CD14-positive monocyte (primary cell): ENCODE measurements around the gene RANBP17. TPM values are rescaled to one million over a fixed set of nuclear protein-coding genes. Genes with fewer than 3 reads are reported as not detected.

Experiments used
- DNase-seq, 3 donors: peaks; one replicate each; pipeline ENCODE4 v3.0.0-alpha.2; 2011 to 2022
- H2AFZ ChIP-seq: 2 replicates; pipeline ENCODE4 v1.6.0; 2012; ENCODE audit warnings: mild to moderate bottlenecking, low read depth, low read length, inconsistent platforms; ENCODE audit not compliant: insufficient read depth, poor library complexity, severe bottlenecking
- H3K27ac ChIP-seq, 2 donors: 1 replicate in 1 of 2; 2 replicates in 1 of 2; pipeline ENCODE4 v1.5.1; 2012 to 2013; ENCODE audit warnings: low read length in 2 of 2, control low read depth in 1 of 2, inconsistent platforms in 1 of 2, low read depth in 1 of 2, mild to moderate bottlenecking in 1 of 2
- H3K27me3 ChIP-seq, 2 donors: one replicate each; pipeline versions ENCODE4 v1.6.0 to v1.6.1; 2011 to 2013; ENCODE audit warnings: low read length in 2 of 2; ENCODE audit not compliant: control insufficient read depth in 2 of 2, insufficient read depth in 2 of 2
- H3K36me3 ChIP-seq, 2 donors: replicated peaks in 1 of 2; 1 replicate in 1 of 2; 2 replicates in 1 of 2; pipeline versions ENCODE4 v1.5.1 to v1.6.1; 2012 to 2013; ENCODE audit warnings: low read length in 2 of 2, control low read depth in 1 of 2, inconsistent platforms in 1 of 2, mild to moderate bottlenecking in 1 of 2; ENCODE audit not compliant: insufficient read depth in 2 of 2, control insufficient read depth in 1 of 2
- H3K4me1 ChIP-seq, 2 donors: 1 replicate in 1 of 2; 2 replicates in 1 of 2; pipeline versions ENCODE4 v1.5.1 to v1.6.1; 2012 to 2013; ENCODE audit warnings: low read length in 2 of 2, control low read depth in 1 of 2, inconsistent platforms in 1 of 2, mild to moderate bottlenecking in 1 of 2, moderate library complexity in 1 of 2; ENCODE audit not compliant: insufficient read depth in 2 of 2, control insufficient read depth in 1 of 2
- H3K4me2 ChIP-seq: replicated peaks from 2 replicates; pipeline ENCODE3; 2012; ENCODE audit warnings: low read length, moderate library complexity, mild to moderate bottlenecking; ENCODE audit not compliant: poor library complexity, severe bottlenecking; ENCODE audit errors: extremely low read depth
- H3K4me3 ChIP-seq, 3 experiments: fragments of 200-600 bp in 1 of 3; sonication (generic) in 1 of 3; replicated peaks in 1 of 3; 1 replicate in 2 of 3; 2 replicates in 1 of 3; pipeline ENCODE4 v1.5.1; 2011 to 2013; ENCODE audit warnings: low read length in 3 of 3, mild to moderate bottlenecking in 3 of 3, control low read depth in 2 of 3, low read depth in 2 of 3, inconsistent platforms in 1 of 3, moderate library complexity in 1 of 3
- H3K79me2 ChIP-seq: 2 replicates; pipeline ENCODE4 v1.6.0; 2012; ENCODE audit warnings: mild to moderate bottlenecking, control low read depth, inconsistent platforms, low read length, moderate library complexity; ENCODE audit not compliant: insufficient read depth
- H3K9ac ChIP-seq: 2 replicates; pipeline ENCODE4 v1.6.0; 2017; ENCODE audit warnings: low read length, mild to moderate bottlenecking; ENCODE audit not compliant: insufficient read depth, poor library complexity, severe bottlenecking
- H3K9me3 ChIP-seq, 2 donors: replicated peaks in 1 of 2; 1 replicate in 1 of 2; 2 replicates in 1 of 2; pipeline versions ENCODE4 v1.5.1 to v1.6.1; 2012 to 2013; ENCODE audit warnings: low read length in 2 of 2, control low read depth in 1 of 2; ENCODE audit not compliant: control insufficient read depth in 1 of 2, insufficient read depth in 1 of 2
- H4K20me1 ChIP-seq: 2 replicates; pipeline ENCODE4 v1.6.0; 2012; ENCODE audit warnings: mild to moderate bottlenecking, low read length, control low read depth, moderate library complexity; ENCODE audit not compliant: insufficient read depth
- H3K27ac Mint-ChIP-seq, 7 donors: one replicate each; pipeline ENCODE4 v1.8.0; 2020; ENCODE audit warnings: mild to moderate bottlenecking in 7 of 7, mixed read lengths in 7 of 7, moderate library complexity in 6 of 7, inconsistent platforms in 2 of 7
- H3K27me3 Mint-ChIP-seq, 3 donors: one replicate each; pipeline ENCODE4 v1.8.0; 2021 to 2022; ENCODE audit warnings: low read depth in 3 of 3, mild to moderate bottlenecking in 3 of 3, mixed read lengths in 3 of 3, moderate library complexity in 3 of 3, inconsistent platforms in 1 of 3
- H3K36me3 Mint-ChIP-seq, 2 donors: one replicate each; pipeline ENCODE4 v1.8.0; 2020; ENCODE audit warnings: mixed read lengths in 2 of 2, inconsistent platforms in 1 of 2, mild to moderate bottlenecking in 1 of 2
- H3K4me1 Mint-ChIP-seq: one replicate; pipeline ENCODE4 v1.8.0; 2020; ENCODE audit warnings: mild to moderate bottlenecking, mixed read lengths
- H3K4me3 Mint-ChIP-seq, 2 donors: one replicate each; pipeline ENCODE4 v1.8.0; 2020; ENCODE audit warnings: mild to moderate bottlenecking in 2 of 2, mixed read lengths in 2 of 2, moderate library complexity in 1 of 2
- H3K9me3 Mint-ChIP-seq, 7 donors: one replicate each; pipeline ENCODE4 v1.8.0; 2020 to 2022; ENCODE audit warnings: mixed read lengths in 7 of 7, mild to moderate bottlenecking in 6 of 7, moderate library complexity in 6 of 7, inconsistent platforms in 2 of 7
- WGBS: methylation state at CpG from one replicate; pipeline ENCODE4 v1.1.5; 2013; ENCODE audit warnings: missing lambda C conversion rate; ENCODE audit not compliant: insufficient coverage; 5-methylcytosine and 5-hydroxymethylcytosine counted together
- intact Hi-C, 2 donors: fragments of 100-400 bp; cut with micrococcal nuclease; formaldehyde crosslinking; loops; one replicate each; pipeline versions ENCODE4 v1.15.0 to v1.15.1; 2023
- polyA plus RNA-seq, 3 donors: library from polyadenylated mRNA; depleted of rRNA in 1 of 3; unstranded in 2 of 3; stranded (reverse) in 1 of 3; fragments of 300-500 nt in 2 of 3; fragments of >200 nt in 1 of 3; fragmentation: Illumina TruSeq in 2 of 3; gene quantifications; 1 replicate in 2 of 3; 2 replicates in 1 of 3; pipeline ENCODE4 v1.2.3, GENCODE V29; 2012 to 2021
- TF ChIP-seq, protein P1 (sequence below): fragments of 200-600 bp; IDR thresholded peaks from one replicate; pipeline ENCODE4 v1.8.0; 2022; ENCODE audit warnings: antibody characterized with exemption, mild to moderate bottlenecking

RANBP17 gene
- polyA plus RNA-seq, 3 donors, result 0.07 to 0.13 TPM; not detected in 1

DNA sequence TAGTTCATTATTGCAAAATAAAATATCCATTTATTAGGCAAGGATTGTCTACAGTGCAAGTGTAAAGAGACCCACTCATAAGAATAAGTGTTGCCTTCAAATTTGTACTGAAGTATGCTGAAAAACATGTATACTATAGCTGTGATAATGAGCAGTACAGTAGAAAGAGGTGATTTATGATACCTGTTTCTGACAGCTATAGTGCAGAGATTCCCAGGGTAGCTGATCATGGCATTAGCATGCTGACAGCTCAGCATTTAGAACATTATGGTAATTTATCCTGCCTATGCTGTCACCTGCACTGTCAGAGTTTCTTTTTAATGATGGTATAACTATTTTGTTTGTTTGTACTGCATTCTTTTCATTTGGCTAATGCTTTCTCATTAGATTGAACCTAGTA lies 269.7 kb downstream of the RANBP17 start:
- Histone ChIP-seq H4K20me1 (no peaks in the 10 kb centered on the region), H3K4me3 (no peak overlapping the region), H3K79me2 (no peaks in the 10 kb centered on the region), H3K9me3 (no peaks in the 10 kb centered on the region), H3K27me3 (no peaks in the 10 kb centered on the region), H3K4me1 (no peaks in the 10 kb centered on the region), H3K36me3 (no peaks in the 10 kb centered on the region), H3K9ac (no peak overlapping the region), H3K4me2 (no peak overlapping the region), H2AFZ (no peak overlapping the region), H3K27ac (no peak overlapping the region)
- no peak for DNase-seq
- intact Hi-C loops, result no loop called here
- TF ChIP-seq, protein P1, sequence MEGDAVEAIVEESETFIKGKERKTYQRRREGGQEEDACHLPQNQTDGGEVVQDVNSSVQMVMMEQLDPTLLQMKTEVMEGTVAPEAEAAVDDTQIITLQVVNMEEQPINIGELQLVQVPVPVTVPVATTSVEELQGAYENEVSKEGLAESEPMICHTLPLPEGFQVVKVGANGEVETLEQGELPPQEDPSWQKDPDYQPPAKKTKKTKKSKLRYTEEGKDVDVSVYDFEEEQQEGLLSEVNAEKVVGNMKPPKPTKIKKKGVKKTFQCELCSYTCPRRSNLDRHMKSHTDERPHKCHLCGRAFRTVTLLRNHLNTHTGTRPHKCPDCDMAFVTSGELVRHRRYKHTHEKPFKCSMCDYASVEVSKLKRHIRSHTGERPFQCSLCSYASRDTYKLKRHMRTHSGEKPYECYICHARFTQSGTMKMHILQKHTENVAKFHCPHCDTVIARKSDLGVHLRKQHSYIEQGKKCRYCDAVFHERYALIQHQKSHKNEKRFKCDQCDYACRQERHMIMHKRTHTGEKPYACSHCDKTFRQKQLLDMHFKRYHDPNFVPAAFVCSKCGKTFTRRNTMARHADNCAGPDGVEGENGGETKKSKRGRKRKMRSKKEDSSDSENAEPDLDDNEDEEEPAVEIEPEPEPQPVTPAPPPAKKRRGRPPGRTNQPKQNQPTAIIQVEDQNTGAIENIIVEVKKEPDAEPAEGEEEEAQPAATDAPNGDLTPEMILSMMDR, result no peak
- no peaks in the 10 kb centered on the region for H3K36me3 Mint-ChIP-seq
- H3K4me3 Mint-ChIP-seq, result no peak overlapping the region
- peaks cover 0 to 3% (median 2%) of the 10 kb centered on the region in 3 donors for H3K27me3 Mint-ChIP-seq
- no peak overlapping the region for H3K27ac Mint-ChIP-seq
- H3K4me1 Mint-ChIP-seq, result no peaks in the 10 kb centered on the region
- no peaks in the 10 kb centered on the region for H3K9me3 Mint-ChIP-seq

DNA sequence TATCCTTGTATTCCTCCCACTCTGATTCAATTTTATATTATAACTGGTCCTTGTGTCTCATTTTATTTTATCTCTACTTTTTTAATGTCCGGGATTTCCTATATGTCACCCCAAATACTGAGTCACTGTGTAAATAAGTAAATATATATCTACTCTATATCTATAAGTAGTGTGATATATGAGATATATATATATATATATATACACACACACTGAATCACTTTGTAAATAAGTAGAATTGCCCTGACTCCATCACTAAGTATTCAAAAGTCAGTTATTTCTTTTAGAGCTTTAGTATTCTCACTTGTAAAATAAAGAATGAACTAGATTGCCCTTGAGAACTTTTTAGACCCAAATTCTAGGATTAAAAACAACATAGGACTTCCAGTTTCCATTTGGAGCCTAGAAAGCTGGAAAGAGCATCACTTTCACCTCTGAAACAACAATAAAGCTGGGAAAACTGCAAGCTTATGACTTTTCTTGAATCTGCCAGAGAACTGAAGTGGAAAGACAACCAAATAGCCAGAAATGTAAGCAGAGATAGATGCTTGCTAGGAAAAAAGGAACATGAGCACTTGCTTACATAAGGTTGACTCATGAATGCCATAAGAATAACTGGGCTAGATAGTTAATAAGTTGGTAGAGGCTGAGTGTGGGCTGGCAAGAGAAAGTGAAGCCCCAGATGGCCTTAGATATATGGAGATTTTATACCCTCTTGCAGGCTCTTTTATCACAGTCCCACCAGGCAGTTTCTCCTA lies 276.1 kb downstream of the RANBP17 start:
- Mint-ChIP-seq H3K9me3 (peaks cover 0 to 2% (median 0%) of the 10 kb centered on the region in 7 donors), H3K27ac (no peak overlapping the region), H3K4me1 (no peaks in the 10 kb centered on the region), H3K27me3 (peaks cover 0 to 3% (median 0%) of the 10 kb centered on the region in 3 donors), H3K36me3 (no peaks in the 10 kb centered on the region), H3K4me3 (no peak overlapping the region)
- TF ChIP-seq, protein P1, result no peak
- Histone ChIP-seq H3K9ac (no peak overlapping the region), H3K4me1 (no peaks in the 10 kb centered on the region), H3K27me3 (no peaks in the 10 kb centered on the region), H4K20me1 (no peaks in the 10 kb centered on the region), H2AFZ (no peak overlapping the region), H3K4me2 (no peak overlapping the region), H3K36me3 (no peaks in the 10 kb centered on the region), H3K79me2 (no peaks in the 10 kb centered on the region), H3K4me3 (no peak overlapping the region), H3K27ac (no peak overlapping the region), H3K9me3 (no peaks in the 10 kb centered on the region)
- no CpG with 5 or more reads among the region's 1 CpG for WGBS
- intact Hi-C loops, result no loop called here
- no peak for DNase-seq
